ENCODE measurements around the gene RND1. TPM values are rescaled to one million over a fixed set of nuclear protein-coding genes. Genes with fewer than 3 reads are reported as not detected.

The RND1 gene
- total and polyA plus RNA-seq, 2 experiments from 2014 or later, result 9.3 to 10.4 TPM

- DNase-seq (ENCODE audit: low spot score), result no peak
- Histone ChIP-seq H3K4me3 (no peak overlapping the region), H3K27ac (ENCODE audit: low read depth) (no peak overlapping the region), H3K4me2 (no peak overlapping the region), H4K20me1 (replicated peaks; ENCODE audit: insufficient read depth) (peaks cover 5% of the 10 kb centered on the region; the same call in 1 of the 2 replicates), H3K36me3 (ENCODE audit: insufficient read depth) (peaks cover 10% of the 10 kb centered on the region), H2AFZ (no peak overlapping the region), H3K4me1 (ENCODE audit: insufficient read depth) (peaks cover 5% of the 10 kb centered on the region; the same call in 1 of the 2 replicates), H3K27me3 (ENCODE audit: insufficient read depth) (peaks cover 4% of the 10 kb centered on the region; the same call in 1 of the 2 replicates), H3K9me2 (ENCODE audit: insufficient read depth) (no peaks in the 10 kb centered on the region), H3K79me2 (replicated peaks; ENCODE audit: insufficient read depth) (no peaks in the 10 kb centered on the region), H3F3A (replicated peaks; ENCODE audit: low read depth) (no peaks in the 10 kb centered on the region)
- Mint-ChIP-seq H3K4me1 (peaks cover 16% of the 10 kb centered on the region), H3K9me3 (no peaks in the 10 kb centered on the region; the same call in 1 of the 3 replicates), H3K27ac (no peak overlapping the region), H3K27me3 (ENCODE audit: insufficient read depth, low read depth, poor library complexity) (peaks cover 9% of the 10 kb centered on the region), H3K4me3 (no peak overlapping the region; the same call in 2 of the 3 replicates), H3K36me3 (ENCODE audit: low read depth) (peaks cover 37% of the 10 kb centered on the region)
- ATAC-seq, result no peak
- TF ChIP-seq ZNF462 (CRISPR knock-in tag; IDR thresholded peaks at IDR 0.05), result no peak
- no peak for TF ChIP-seq ZNF114 (CRISPR knock-in tag; IDR thresholded peaks at IDR 0.05)
- TF ChIP-seq CREB1 (CRISPR knock-in tag; IDR thresholded peaks at IDR 0.05; ENCODE audit: low read depth), result no peak
- no peak for TF ChIP-seq JUNB (IDR thresholded peaks at IDR 0.05; ENCODE audit: unreplicated experiment)
- no peak for TF ChIP-seq CTCF (conservative IDR thresholded peaks at IDR 0.05; ENCODE audit: low read depth in 2 of 2)
- TF ChIP-seq STAT1 (IDR thresholded peaks at IDR 0.05; ENCODE audit: unreplicated experiment), result no peak
- TF ChIP-seq NANOG (IDR thresholded peaks at IDR 0.05; ENCODE audit: borderline replicate concordance), result no peak
- TF ChIP-seq POLR2AphosphoS5 (IDR thresholded peaks at IDR 0.05; ENCODE audit: low read depth), result no peak
These were observed 39.3 kb downstream of the RND1 start for GRCh38 chr12:48826209-48826855.
